Prostate gland (tissue), 2 donors: Measurements from ENCODE around the gene CNOT6L.

Experiments
- POLR2AphosphoS5 ChIP-seq: sonication (generic); formaldehyde crosslinking; IDR thresholded peaks from one replicate; pipeline ENCODE4 v1.6.1; 2017; ENCODE audit warnings: antibody characterized with exemption
- TF ChIP-seq, protein P1 (sequence below), 4 experiments: fragments of 200-600 bp in 2 of 4; fragments of 450-650 bp in 2 of 4; sonication (generic) in 2 of 4; IDR thresholded peaks; 1 replicate in 3 of 4; 2 replicates in 1 of 4; pipeline ENCODE4 v1.5.1; 2016 to 2019; ENCODE audit warnings: antibody characterized with exemption in 4 of 4, mild to moderate bottlenecking in 2 of 4, moderate library complexity in 2 of 4

DNA sequence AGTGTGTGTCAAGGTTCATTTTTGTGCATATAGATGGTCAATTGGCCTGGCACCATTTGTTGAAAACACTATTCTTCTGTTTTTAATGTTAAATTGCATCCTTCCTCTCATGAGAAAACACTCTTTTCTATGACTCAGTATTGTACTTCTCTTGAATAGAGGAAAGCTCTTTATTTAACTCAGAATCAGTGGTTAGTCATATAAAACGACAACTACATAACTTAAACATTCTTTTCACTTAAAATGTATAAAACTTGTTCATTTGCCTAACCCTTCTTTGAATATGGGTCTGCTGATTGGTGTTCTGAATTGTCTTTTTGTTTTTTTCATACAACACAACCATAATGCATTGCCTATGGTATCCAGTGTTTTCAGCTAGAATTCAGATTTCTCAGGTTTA is 26.2 kb upstream of the CNOT6L start:
- TF ChIP-seq, protein P1, sequence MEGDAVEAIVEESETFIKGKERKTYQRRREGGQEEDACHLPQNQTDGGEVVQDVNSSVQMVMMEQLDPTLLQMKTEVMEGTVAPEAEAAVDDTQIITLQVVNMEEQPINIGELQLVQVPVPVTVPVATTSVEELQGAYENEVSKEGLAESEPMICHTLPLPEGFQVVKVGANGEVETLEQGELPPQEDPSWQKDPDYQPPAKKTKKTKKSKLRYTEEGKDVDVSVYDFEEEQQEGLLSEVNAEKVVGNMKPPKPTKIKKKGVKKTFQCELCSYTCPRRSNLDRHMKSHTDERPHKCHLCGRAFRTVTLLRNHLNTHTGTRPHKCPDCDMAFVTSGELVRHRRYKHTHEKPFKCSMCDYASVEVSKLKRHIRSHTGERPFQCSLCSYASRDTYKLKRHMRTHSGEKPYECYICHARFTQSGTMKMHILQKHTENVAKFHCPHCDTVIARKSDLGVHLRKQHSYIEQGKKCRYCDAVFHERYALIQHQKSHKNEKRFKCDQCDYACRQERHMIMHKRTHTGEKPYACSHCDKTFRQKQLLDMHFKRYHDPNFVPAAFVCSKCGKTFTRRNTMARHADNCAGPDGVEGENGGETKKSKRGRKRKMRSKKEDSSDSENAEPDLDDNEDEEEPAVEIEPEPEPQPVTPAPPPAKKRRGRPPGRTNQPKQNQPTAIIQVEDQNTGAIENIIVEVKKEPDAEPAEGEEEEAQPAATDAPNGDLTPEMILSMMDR (IDR thresholded peaks at IDR 0.05): no peak
- TF ChIP-seq POLR2AphosphoS5: no peak
